GM18867 (cell line): ENCODE data around the gene SALL1.

ENCODE experiments used
- ATAC-seq: cut with Tn5 transposase; IDR thresholded peaks from one replicate; pipeline ENCODE4 v1.9.1; 2021; ENCODE audit warnings: mild to moderate bottlenecking, moderate library complexity; ENCODE audit not compliant: unreplicated experiment

The SALL1 gene

DNA sequence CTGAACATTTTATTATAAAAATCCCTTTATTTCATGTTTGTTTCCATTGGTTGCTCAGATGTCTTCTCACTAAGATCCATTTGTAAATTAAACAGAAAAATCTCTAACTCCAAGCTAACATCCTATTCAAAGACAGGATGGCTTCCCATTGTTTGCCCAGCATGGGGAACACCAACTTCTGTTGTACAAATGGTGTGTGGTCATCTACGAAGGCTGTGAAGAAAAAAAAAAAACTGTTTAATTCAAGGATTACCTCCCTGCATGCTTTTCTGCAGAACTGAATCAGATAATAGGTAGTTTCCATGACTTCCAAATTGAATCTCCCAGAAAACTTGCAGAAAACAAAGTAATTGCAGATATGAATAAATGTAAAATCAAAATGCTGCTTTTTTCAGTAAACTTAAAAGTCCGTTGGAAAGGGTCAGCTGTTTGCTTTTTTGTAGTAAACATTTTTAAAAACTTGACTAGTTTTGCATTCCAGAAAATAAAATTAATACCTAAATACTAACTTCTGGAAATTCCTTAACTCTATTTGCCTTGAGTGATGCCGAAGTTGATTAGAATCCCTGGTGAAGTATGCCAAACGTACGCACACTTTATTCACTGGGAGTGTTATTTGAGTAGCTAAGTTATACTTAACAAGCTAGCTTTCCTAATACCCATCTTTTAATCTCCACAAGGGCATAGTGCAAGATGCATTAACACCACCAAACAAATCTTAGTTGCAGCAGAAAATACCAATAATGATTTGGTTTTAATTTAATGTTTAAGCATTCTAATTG lies 7.7 kb downstream of the SALL1 start:
- ATAC-seq, result no peak

DNA sequence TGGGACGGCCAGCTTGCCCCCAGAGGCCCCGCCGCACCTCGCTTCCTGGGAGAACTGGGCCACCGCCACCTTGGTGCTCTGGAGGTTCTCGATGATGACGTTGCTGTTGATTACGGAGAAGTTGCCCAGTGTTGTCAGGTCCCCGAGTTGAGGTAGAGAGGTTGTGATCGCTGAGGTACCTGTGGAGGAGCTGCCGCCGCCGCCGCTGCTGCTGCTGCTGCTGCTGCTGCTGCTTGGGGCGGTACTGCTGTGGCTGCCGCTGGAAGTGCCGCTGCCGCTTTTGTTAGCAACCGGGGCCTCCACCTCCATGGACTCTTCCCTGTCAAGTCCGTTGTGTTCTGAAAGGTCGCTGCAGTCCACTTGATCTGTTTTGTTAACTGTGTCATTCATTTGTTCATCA lies 9.5 kb downstream of the SALL1 start:
- ATAC-seq, result no peak

DNA sequence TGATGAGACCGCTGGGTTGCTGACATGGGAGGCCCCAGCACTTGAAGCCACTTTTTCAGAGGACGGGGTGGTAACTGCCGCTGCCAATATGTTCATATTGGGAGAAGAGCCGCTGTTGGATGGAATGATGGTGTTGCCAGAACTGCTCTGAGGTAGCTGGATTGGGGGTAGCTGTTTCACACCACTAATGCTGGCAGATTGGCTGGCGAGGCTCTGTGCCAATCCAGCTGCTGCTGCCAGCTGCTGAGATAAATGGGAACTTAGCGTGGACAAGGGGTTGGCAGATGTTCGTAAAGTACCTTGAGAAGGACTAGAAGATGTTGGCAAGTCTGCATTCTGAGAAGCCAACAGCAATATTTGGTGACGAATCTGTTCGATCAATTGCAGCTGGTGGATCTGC lies 10.0 kb downstream of the SALL1 start:
- no peak for ATAC-seq

DNA sequence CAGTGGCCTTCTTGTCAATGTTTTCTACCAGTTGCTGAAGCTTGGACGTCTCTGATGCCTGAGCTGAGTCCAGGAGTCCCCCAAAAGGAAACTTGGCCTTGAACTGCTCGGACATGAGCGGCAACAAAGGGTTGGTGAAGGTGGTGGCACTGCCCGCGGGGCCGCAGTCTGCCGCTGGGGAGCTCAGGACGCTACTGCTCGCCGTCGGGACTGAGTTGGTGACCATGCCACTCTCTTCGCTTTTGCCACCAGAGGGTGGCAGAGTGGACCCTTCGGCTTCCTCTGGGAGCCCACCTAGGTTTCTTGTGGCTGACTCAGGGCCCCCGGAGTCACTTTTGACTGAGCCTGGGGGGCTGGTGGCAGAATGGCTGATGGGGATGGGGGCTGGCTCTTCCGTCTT lies 11.0 kb downstream of the SALL1 start:
- no peak for ATAC-seq

DNA sequence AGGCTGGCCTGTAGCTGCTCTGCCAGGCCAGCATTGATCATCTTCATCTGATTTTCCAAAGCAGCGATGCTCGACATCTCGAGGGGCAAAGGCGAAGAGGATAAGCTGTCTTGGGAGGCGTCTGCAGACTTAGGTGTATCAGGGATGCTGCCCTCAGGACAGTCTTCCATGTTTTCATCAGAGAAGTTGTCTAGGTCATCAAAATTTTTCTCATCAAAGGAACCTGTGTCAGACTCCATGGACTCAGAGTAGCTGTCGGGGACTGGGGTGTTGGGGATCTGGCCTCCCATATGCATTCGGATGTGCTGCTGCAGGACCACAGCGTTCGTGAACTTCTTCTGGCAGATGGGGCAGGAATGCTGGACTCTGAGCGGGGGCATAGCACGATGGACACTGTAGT lies 11.5 kb downstream of the SALL1 start:
- no peak for ATAC-seq

DNA sequence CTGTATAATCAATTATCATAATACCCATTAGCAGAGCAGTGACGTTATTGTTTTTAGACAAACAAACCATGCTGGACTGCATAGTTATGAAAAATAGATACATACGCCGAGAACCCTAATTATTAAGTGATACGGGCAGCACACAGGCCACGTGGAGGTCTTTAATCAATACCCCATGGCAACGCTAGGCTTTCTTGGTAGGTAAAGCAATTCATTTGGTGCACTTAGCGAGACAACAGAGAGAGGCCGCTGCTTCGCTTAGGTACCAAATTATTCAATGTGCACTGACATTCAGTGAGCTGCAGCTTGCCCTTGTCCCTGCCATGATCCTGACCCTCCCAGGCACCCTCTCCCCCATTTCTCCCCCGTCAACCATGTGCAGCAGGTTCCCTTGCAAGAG lies 12.9 kb downstream of the SALL1 start:
- no peak for ATAC-seq

DNA sequence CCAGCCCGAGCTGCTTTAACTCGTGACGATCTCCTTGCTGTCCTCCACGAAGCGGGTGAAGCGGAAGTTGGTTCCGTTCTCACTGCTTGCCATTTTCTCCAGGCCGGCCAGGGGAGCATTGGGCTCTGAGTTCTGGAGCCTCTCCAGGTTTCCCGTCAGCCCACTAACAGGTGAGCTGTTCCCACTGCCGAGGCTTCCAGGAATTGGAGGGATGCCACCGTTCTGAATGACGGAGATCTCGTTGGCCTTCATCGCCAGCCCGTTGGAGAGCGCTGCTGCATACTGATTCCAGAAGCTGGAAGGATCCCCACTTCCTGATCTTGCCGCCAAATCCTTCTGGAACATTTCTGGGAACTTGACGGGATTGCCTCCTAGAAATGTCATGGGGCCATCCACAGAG lies 14.0 kb downstream of the SALL1 start:
- no peak for ATAC-seq

DNA sequence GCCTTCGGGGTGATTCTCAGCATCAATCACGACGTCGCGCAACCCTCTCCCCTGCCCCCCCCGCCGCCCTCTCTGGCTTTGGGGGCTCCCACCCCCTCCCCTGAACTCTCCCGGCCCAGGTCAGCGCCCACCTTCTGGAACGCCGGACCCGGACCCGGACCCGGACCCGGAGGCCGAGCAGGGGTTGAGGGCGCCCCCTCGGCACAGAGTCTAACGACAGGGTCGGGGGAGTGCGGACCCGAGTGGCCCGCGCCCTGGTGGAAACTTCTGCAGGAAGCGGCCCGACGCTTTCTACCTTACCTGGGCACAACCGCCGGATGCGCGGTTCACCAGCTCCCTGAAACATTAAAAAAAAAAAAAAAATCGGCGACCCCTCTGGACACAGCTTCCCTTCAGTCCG lies 16.2 kb downstream of the SALL1 start:
- ATAC-seq, result no peak

DNA sequence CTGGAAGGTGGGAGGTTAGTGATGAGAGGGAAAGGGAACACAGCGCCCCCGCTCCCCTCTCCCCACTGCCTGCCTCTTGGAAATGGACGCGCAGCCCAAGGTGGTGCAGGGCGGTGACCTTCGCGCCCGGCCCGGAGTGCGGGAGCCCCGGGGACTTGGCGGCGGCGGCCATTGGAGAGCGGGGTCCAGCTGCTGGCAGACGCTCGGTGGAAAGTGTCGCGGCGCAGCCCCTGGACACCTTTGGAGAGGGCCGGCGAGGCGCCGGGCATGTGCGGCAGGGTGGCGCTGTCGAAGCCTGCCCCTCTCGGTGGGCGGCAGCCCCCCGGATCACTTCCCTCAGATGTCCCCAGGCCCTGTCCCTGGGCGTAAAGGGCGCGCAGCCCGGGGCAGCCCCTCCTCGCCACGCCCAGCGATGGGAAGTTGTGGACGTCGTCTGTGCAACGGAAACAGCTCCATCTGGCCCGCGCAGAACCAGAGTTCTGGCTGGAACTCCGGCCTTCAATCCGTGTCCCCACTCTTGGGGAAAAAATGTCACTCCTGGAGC lies 16.7 kb downstream of the SALL1 start:
- no peak for ATAC-seq

DNA sequence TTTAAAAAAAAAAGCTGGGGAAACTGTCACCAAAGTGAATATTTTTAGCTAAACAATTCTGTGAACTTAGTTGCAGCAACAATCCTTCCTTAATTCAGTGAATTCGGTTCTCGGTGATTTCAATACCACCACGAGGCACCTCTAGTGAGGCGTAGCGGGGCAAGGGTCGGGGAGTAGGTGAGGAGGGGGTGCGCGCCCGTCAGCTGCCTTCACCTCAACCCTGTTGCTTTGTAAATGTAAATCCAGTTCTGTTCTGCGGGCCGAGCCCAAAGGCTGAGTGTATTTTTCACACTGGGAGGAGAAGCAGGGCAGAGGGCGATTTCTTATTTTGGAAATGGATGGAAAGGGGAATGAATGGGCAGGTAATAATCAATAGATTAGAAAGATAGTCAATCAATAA lies 17.4 kb downstream of the SALL1 start:
- no peak for ATAC-seq

DNA sequence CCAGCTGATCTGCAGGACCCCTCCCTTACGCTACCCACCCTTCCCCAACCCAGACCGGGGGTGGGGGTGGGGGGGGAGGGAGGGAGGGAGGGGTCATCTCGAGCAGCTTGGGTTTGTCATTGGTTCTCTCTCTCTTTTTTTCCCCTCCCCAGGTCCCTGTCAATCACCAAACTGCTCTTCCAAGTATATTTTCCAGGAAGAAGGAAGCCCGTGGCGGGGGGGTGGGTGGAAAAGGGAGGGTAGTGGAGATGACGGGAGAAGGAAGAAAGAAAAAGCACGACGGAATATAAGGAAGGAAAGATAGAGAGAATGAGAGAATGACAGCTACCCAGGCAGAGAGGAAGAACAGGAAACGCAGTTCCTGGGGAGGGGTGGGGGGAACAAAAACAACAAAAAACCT lies 17.9 kb downstream of the SALL1 start:
- no peak for ATAC-seq

DNA sequence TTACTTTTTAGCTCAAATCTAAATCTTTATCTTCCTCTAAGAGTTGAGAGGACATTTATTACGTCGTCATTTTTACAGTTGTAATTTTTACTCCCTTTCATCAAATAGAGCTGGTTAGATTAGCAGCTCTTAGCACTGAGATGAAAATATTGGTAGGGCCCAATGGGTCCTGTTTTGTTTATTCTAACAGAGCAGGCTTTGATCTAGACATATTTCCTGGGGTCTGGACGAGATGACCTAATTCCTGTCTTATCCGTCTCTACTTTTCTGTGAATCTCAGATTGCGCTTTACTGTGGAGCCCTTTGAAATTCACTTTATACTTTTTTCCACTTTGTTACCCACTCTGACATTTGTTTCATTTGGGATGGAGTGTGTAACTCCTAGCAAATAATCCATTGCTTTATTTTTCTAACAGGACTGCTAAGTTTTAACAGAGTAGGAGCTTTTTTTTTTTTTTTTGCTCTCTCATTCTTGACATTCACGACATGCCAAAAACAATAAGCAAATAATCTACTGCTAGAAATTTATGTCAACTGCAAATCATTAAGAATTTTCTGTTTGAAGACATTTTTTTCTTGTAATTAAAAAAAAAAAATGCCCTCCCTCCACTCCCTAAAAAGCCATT lies 18.5 kb downstream of the SALL1 start:
- ATAC-seq, result no peak

DNA sequence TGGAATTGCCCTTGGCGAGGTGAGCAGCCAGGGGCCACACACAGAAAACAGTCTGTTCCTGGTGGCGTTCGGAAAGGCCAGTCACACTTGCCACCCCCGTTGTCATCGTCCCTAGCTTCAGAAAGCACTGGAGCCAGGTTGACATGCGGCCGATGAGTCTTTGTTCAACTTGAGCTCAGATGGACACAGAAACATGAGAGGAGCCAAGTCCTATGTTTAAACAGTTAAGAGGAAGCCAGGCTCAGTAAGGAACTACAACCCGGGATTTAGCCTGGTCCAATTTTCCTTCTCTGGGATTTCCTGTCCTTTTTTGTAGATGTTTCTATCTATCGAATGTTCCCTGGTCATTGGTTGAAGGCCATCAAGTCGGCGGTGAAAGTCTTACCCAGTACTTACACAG lies 19.5 kb downstream of the SALL1 start:
- no peak for ATAC-seq

DNA sequence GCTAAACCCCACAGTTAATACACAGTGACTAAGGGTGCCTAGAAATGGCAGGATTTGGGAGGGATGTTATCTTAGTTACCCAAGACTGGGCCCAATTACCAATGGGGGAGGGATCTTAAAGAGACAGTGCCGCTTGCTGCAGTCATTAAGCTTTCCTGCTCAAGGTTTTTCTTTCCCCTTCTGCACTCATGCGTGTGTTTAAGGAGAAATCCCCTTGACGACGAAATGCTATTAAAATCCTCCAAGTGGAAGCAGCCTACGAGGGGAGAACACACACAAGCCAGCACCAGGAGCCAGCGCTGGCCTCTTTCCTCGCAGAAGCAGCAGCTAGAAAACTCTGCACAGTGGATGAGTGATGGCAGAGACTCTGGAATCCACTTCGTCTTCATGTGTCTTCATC lies 22.0 kb downstream of the SALL1 start:
- ATAC-seq, result no peak

DNA sequence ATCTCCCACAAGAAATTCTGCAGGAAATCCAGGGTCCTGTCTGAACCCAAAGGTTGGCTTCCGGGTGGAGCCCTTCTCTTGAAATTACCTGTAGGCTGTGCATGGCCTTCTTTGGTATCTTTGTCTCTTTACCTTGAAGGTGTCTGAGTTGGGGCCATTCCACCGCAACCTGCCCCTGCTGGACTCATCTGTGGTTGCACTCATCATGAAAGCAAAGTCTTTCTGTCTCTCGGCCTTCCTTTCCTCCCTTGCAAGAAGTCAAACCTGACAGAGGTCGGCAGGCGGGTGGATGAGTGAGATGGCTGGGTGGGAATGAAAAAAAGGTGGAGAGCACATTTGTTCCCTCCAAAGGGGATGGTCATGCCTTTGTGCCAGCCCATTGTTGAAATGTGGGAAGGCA lies 25.1 kb downstream of the SALL1 start:
- no peak for ATAC-seq

DNA sequence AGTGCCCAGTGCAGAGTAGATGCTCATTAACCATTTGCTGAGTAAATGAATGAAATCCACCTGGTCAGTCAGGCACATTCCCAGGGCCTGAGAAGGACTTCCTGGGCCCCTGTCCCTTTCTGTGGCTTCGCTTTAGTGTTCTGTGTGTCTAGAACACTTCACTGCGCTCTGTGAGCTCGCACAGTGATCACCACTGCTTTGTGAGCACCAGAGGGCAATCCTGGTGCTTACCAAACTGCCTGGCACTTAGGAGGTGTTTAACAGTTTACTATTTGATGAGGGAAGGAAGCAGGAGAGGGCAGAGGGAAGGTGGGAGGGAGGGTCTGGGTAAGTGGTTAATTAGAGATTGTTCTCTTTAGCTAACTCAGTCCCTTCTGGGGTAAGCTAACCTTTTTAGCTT lies 26.2 kb downstream of the SALL1 start:
- no peak for ATAC-seq

DNA sequence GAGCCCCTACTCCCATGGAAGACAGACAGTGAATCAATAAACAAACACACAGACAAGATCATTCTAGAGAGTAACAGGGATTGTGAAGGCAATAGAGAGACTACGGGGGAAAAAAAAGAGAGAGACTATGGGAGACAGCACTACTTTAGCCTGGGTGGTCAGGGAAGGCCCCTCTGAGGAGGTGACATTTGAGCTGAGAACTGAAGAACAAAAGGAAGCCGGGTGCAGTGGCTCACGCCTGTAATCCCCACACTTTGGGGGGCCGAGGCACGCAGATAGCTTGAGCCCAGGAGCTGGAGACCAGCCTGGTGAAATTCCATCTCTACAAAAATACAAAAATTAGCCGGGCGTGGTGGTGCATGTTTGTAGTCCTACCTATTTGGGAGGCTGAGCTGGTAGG lies 29.2 kb downstream of the SALL1 start:
- ATAC-seq, result no peak

DNA sequence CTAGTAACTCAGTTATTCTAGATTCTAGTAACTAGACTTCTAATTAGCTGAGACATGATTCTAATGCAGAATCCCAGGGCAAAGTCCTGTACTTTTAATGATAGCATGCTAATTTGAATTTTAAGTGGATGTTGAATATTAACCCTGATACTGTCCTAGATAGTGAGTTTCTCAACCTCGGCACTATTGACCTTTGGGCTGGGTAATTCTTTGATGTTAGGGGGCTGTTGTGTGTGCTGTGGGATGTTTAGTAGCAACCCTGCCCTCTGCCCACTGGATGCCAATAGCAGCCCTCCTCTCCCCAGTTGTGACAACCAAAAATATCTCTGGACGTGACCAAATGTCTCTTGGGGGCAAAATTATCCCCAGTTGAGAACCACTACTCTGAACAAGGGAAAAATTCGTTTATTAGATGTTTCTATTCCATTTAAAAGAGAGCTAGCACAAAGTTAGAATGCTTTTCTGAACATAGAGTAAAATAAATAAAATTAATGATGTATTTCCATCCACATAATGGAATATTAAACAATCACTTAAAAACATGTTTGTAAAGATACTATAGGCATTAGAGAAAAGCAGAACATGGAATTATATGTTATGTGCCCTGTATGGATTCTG lies 30.2 kb downstream of the SALL1 start:
- no peak for ATAC-seq

DNA sequence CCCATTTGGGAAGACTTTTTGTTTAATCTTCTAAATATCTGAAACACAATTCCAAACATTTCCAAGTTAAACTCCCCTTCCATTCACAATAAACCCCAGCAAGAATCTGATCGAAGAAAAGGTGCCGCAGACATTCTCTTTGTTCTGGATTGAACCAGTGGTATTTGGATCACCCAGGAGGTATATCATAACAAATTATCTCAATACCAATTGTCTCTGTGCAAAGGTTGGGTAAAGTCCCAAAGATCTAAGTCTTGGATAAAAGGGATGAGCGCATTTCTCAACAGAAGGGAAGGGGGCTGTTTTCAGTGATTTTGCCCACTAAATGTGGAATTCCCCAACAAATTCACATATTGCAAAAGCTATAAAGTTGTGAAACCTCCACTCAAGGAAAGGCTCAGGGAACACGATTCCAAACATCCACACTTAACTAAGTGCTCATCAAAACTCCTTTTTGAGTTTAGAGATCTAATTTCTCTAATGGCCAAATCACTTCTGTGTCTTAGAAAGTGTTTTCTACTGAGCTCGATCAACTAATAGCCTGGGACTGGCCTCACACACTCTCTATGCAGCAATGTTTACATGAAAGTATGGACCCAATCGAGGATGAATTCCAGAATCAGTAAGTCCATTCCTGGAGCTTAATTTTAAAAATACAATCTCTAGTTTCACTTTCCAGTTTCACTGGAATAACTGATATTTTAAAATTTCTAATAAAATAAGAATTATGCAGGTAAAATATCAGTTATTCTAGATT lies 30.9 kb downstream of the SALL1 start:
- no peak for ATAC-seq

DNA sequence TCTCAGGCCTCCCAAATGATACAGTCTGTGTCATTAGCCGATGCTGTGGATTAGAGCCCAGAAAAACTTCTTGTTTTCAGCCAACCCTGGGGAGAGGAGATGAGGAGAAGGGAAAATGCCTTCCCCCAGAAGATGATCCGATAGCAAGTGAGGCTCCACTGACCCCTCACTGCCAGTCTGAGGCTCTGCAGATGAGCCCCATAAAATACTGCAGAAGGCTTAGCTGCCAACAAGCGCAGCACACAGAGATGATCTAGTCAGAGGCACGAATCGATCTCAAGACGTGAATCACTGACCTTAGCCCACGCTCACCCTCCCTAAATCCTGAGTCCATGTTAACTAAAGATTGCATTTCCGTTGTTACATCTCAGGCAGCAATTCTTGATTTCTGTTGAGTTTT lies 31.5 kb downstream of the SALL1 start:
- no peak for ATAC-seq

DNA sequence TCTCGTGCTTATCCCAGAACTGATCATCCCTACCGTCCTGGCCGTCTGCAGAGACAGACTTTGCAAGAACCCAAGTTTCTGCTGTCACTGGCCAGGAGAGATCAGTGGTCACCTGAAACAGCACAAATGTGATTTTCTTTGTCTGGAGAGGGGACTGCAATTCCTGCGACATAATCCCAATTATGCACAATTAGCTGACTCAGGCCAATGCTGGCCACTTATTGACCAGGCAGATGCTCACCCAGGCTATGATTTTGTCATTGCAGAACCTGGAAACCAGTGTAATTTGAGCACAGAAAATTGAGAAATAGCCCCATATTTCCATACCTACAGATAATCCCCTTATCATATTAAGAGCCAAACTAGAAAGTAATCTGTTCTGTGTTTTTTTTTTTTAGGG lies 34.7 kb downstream of the SALL1 start:
- no peak for ATAC-seq
